Fibroblast of lung (primary cell): ENCODE results near the gene NFKBIB.

Experiments used
- EZH2 ChIP-seq: IDR thresholded peaks from 2 replicates; pipeline ENCODE4 v1.5.1; 2012; ENCODE audit warnings: low read length, control low read depth, mild to moderate bottlenecking; ENCODE audit errors: missing control alignments
- TF ChIP-seq, protein P1 (sequence below), 2 donors: IDR thresholded peaks in 1 of 2; conservative IDR thresholded peaks in 1 of 2; 1 replicate in 1 of 2; 2 replicates in 1 of 2; pipeline ENCODE4 v1.5.1; 2011 to 2012; ENCODE audit warnings: low read length in 2 of 2, control low read depth in 1 of 2, inconsistent platforms in 1 of 2, low read depth in 1 of 2, mild to moderate bottlenecking in 1 of 2

DNA sequence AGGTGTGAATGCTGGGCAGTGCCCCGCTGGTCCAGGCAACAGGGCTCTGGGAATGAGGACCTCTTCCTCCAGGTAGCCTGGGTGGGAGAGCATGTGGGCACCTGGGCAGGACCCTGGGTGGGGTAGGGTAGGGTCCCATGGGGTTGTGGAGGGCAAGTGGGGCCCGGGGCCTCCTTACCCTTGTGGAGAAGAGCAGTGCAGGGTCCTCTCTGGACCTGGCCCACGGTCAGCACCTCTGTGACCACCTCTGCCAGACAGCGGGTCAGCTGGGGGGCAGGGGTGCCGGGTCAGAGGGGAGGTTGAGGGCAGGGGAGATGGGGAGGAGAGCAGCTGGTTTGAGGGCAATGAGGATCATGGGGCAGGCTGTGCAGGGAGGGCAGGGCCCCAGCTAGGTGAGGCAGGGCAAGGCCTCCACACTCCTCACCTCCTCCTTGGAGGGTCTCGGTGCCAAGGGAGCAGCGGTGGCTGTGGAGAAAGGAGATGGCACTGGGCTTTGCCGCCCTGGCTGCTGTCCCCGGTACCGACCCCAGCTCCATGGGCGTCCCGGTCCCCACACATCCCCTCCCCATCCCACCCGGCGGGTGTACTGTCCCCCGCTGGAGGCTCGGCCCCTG lies 11.7 kb downstream of the NFKBIB start:
- TF ChIP-seq, protein P1, sequence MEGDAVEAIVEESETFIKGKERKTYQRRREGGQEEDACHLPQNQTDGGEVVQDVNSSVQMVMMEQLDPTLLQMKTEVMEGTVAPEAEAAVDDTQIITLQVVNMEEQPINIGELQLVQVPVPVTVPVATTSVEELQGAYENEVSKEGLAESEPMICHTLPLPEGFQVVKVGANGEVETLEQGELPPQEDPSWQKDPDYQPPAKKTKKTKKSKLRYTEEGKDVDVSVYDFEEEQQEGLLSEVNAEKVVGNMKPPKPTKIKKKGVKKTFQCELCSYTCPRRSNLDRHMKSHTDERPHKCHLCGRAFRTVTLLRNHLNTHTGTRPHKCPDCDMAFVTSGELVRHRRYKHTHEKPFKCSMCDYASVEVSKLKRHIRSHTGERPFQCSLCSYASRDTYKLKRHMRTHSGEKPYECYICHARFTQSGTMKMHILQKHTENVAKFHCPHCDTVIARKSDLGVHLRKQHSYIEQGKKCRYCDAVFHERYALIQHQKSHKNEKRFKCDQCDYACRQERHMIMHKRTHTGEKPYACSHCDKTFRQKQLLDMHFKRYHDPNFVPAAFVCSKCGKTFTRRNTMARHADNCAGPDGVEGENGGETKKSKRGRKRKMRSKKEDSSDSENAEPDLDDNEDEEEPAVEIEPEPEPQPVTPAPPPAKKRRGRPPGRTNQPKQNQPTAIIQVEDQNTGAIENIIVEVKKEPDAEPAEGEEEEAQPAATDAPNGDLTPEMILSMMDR (conservative IDR thresholded peaks at IDR 0.05 in 1 of 2, IDR thresholded peaks at IDR 0.05 in 1 of 2; ENCODE audit: low read depth in 1 of 2, low read length in 2 of 2): no peak
- TF ChIP-seq EZH2: no peak
